GM18499 (cell line): ENCODE data around the gene CRYBA2.
A peak's percentile ranks its signal among the peaks of the same experiment; 100 is the strongest.

Source experiments
- ATAC-seq: cut with Tn5 transposase; IDR thresholded peaks from one replicate; pipeline ENCODE4 v1.9.1; 2021; ENCODE audit warnings: moderate number of reproducible peaks; ENCODE audit not compliant: insufficient read depth, unreplicated experiment

Gene CRYBA2

GRCh38 chr2:218959141-218959731 is 34.0 kb downstream of the CRYBA2 start, which contains the start of gene CDK5R2:
Gene CDK5R2 (plus strand): TSS chr2:218959666. CDS start chr2:218959821, 155 bp downstream.
- ATAC-seq: peak; percentile 88

- no peak for ATAC-seq
These were observed 34.9 kb downstream of the CRYBA2 start for GRCh38 chr2:218958276-218958675.

- no peak for ATAC-seq
These were observed 35.6 kb downstream of the CRYBA2 start for GRCh38 chr2:218957671-218958070.

- ATAC-seq: no peak
These were observed 37.2 kb downstream of the CRYBA2 start for GRCh38 chr2:218956039-218956438.

GRCh38 chr2:218954541-218955300 is 38.5 kb downstream of the CRYBA2 start:
- no peak for ATAC-seq

GRCh38 chr2:218953366-218953954 is 39.8 kb downstream of the CRYBA2 start:
- no peak for ATAC-seq

GRCh38 chr2:218952160-218952559 is 41.1 kb downstream of the CRYBA2 start:
- no peak for ATAC-seq

- ATAC-seq: no peak
These were observed 46.6 kb downstream of the CRYBA2 start for GRCh38 chr2:218946621-218947020.

GRCh38 chr2:218944759-218945404 is 48.3 kb downstream of the CRYBA2 start:
- no peak for ATAC-seq
